ENCODE measurements around the gene ZNF678.
A peak's percentile ranks its signal among the peaks of the same experiment; 100 is the strongest.
"Not testable (repeated sequence)": the region's sequence is repeated elsewhere in the genome, so short reads cannot be mapped to it uniquely, and the experiment has no call there.

Gene ZNF678

DNA sequence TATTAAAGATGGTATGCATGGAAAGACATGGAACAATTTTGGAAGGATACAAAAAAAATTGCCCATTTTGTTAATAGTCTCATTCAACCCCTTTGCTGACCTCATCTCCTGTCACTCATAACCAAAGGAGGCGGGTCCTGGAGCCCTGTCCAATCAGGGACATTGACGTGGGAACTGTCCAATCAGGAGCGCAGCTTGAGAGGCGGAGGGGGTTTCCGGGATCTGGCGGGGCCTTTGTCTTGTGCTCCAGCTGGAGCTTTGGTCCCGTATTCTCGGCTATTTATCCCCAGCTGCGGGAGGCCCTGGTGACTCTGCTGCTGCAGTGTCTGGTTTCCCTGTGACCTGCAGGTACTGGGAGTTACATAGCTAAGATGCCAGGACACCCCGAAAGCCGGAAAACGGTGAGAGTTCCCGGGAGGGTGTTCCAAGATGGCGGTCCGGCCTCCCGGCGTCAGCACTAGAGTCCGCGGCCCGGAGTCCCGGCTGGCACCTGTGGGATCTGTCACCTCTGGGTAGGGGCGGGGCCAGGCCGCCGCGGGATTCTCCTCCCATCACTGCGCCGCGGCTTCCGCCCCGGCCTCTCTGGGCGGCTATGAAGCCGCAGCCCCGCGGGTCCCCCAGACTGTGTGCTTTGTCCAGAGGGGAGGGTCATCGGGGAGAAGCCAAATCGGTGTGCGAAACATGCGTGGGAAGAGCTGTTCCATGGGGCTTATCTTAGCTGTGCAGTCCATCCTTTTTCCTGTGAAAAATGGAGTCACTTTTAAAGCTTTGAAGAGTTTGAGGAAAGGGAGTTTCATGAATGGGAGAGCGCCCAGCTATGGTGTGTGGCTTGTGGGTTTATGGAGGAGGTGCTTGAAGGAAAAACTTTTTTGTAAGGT is at the start of gene ZNF678:
Gene ZNF678, plus strand, starts transcription at position 233 of the 878 bp plus-strand sequence. CDS start 87,436 bp downstream, outside the sequence.
- DNase-seq = peak; percentile 70

DNA sequence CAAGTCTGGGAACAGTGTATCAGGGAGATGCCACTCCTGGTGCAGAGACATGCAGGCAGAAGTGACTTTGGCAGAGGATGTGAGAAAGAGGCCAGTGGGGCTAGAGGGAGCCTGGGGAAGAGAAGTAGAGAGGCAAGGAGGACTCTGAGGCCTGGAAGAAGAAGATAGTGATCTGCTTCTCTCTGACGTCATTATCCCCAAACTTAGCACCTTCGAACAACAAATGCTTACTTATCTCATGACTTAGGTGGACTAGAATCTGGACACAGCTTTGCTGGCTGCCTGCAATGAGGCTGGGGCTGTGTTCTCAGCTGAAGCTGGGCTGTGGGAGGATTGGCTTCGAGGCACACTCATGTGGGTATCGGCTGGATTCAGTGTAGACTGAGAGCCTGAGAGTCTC is 44.5 kb upstream of the ZNF678 start:
- no peak for DNase-seq

DNA sequence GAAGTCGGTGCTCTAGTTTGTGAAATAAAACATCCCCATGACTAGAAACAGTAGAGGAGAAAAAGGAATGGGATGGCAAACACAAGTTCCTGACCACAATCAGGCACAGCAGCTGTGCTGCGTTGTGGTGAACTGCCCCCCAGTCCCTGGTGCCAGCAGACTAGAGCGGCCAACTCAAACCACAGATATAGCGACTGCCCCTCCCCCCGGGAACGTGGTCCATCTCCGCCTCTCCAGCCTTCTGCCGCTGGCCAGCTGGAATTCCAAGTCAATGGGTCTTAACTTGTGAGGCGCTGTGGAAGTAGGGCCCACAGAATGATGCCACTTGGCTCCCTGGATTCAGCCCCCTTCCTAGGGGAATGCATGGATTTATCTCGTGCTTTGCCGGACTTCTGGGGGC is 41.6 kb upstream of the ZNF678 start:
- no peak for DNase-seq

DNA sequence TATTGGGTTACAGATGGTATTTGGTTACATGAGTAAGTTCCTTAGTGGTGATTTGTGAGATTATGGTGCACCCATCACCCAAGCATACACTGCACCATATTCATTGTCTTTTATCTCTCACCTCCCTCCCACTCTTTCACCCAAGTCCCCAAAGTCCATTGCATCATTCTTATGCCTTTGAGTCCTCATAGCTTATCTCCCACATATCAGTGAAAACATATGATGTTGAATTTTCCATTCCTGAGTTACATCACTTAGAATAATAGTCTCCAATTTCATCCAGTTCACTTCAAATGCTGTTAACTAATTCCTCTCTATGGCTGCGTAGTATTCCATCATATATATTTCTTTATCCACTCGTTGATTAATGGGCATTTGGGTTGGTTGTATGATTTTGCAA is 36.8 kb upstream of the ZNF678 start:
- DNase-seq = no peak

DNA sequence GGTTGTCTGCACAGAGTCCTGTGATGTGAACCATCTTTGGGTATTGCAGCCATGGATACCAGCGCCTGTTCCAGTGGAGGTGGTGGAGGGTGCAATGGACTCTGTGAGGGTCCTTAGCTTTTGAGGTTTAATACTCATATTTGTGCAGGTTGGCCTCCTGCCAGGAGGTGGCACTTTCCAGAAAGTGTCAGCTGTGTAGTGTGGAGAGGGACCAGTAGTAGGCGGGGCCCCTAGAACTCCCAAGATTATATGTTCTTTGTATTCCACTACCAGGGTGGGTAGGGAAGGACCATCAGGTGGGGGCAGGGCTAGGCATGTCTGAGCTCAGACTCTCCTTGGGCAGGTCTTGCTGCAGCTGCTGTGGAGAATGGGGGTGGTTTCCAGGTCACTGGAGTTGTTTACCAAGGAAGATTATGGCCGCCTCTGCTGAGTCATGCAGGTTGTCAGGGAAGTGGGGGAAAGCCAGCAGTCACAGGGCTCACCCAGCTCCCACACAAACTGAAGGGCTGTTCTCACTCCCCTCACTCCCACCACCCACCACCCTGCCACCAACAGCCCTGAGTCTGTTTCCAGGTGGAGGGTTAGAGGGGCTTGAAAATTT is 31.2 kb upstream of the ZNF678 start:
- DNase-seq = no peak

DNA sequence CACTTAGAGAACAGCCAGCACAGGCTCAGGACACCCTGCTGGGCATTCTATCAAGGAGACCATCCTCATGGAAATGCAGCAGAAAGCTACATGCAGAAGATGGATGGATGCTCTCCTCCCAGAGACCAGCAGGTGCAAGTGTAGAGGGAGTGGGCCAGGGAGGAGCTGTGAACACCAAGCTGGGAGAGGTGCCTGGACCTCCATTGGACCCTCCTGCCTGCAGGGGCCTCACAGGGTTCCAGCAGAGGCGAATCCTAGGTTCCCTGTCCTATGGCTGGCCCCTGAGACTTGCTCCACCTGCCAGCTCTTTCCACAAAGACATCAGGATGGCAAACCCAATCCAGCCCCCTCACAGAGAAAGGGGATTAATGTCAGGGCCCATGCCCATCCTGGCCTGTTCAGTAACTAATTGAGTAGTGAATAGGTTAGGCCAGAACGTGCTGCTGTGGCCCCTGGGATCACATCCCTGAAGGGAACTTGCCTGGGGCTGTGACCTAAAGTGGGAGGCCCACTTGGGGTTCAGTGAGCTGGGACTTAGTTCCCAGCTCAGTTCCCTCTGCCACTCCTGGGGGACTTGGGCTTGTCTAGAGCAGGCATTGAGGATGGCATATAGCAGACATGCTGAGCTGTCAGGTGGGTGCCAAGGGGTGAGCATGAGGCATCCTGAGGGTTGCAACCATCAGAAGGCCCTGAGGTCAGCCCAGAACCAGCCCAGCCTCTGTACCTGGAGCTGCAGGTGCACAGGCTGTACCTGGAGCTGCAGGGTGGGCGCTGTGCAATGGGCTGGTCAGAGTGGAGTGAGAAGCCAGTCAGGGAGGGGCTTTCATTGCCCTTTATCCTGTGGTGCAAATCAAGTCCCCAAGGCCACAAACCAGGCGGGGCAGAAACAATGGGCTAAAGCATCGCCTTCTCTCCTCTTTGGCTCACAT is 22.9 kb upstream of the ZNF678 start:
- DNase-seq = no peak

DNA sequence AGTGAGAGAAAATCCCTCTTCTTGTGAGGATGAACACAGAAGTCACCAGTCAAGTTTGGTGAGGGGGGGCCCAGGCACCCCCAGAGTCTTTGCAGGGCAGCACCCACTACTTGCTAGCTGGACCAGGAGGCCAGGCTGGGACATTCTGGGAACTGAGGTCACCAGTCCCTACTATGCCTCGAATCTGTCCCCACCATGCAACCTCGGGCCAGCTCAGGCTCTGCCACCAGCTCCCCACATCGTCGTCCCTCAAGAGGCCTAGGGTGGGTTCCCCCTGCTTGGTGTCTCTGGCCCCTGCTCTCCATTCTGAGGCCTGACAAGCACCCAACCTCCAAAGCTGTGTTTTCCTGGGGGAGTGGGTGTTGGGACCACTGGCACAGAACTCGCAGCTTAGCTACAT is 22.2 kb upstream of the ZNF678 start:
- no peak for DNase-seq

DNA sequence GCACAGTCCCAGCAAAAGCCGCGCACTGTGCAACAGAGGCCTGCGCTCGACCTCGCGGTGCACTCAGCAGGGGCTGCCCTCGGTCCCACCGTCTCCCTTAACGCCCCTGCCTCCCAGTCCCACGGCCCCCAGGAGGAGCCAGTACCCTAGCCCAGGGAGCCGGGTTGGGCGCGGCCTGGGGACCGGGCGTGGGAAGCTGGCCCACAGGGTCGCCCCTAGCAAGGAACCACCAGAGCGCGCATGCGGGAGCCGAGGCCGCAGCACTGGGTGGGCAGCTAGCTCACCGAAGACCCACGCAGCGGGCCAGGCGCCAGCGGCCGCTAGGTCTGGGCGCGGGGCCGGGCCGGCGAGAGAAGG is 21.6 kb upstream of the ZNF678 start:
- DNase-seq = no peak

DNA sequence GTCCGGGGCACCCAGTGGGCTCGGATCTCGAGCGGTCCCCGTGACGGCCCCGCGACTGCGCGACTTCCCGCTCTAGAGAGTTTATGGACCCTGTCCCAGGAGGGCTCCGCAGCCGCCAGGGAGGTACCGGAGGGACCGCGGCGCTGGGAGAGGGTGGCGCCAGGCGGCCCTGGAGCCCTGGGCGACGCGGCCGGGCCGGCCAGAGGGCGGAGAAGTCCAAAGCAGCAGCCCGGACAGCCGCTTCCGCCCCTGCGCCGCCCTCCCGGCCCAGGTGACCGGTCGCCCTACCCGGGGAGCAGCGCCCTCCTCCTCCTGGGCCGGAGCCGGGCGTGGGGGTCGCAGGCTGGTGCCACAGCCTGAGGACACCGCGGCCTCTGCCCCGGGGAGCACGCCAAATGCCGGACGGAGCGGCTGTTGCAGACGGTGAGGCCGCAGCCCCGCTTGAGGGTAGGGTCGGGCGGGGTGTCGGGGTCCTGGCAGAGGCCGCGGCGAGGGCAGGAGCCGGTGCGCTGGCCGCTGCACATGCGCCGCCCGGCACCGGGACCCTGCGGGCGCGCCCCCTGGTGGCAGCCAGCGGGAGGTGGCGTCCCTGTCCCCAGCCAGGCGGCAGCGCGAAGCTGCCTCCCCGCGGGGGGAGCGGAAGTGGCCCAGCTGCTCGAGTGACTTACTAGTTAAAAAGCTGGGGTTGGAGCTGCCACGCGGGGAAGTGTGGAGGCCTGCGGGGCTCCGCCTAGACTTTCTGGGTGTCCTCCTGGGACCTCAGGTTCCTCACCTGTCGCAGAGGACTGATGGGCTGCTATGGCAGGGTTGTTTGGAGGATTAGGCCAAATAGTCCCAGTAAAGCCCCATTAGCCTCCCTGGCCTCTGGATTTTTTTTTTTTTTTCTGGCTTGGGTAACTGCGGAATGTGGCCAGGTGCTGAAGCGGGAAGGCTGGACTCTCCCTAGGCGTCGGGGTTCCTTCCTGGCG is 20.9 kb upstream of the ZNF678 start:
- DNase-seq = peak; percentile 59

DNA sequence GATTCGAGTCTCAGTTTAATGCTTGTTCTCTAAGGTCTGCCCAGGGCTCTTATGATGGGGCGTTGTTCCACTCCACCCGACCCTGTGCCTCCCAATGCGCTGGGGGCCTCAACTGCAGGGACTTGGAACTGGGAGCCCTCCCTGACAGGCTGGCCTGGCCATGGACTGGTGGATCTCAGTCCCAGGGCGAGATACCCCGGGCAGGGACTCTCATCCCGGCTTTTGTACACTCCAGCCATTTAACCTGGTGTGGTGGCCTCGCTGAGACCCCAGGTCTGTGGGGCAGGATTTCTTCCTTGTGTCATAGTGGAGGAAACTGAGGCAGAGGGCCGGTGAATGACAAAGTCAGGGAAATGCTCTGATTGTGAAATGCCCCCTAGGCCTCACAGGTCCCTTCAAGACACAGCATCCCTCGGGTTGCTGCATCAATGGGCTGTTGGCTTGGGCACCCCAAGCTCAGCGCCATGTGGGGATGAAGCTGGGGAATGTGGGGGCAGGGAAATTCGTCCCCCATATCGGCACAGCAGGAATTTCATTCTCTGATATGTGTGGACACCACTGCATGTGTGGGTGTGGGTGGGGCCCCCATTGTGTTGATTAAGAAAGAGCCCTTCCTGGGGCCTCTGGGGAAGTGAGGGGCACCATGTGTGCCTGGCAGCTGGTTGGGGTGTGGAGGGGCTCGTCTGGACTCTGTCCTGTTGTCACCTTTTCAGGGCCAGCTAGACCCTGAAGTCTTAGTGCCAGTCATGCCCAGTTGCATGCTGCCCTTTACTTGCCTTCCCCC is 19.9 kb upstream of the ZNF678 start:
- no peak for DNase-seq

DNA sequence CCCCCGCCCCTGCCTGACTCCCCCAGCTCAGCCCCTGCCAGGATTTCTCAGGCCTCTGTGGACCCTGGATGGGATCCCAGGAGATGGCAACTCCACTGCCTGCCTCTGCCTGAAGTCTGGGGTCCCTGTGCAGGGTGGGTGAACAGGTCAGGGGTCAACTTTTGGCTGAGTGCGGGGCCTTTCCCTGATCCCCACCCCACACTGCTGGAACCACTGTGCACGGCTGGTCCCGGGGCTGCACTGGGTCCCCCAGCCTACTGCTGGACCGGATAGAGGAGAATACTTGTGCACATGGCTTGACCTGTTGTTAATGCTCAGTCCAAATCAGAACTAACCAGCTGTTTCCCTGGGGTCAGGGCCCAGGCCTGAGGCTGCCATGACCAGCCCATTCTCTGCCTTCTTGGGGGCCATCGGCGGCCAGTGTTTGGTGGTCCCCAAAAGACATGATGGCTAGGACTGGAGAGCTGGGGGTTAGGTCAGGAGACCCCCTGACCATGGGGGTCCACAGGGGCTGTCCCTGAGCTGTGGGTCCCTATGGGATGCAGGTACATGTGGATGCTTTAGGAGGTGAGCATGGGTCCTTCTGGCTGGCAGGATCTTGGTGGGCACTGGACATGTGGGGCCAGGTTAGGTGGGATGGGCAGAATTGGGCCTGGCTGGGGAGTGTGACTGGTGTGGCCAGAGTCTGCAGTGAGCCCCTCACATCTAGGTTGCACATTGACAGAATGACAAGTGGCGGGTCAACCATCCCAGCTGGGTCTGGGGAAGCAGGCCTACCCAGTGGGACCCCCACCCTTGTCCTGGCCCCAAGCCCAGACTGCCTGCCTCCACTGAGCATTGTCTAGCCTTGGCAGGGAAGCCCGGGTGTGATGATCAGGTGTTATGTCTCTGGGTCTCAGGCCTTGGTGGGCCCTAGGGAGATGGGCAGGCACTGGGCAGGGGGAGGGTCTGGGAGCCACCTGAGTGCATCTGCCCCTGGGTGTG is 19.0 kb upstream of the ZNF678 start:
- no peak for DNase-seq

DNA sequence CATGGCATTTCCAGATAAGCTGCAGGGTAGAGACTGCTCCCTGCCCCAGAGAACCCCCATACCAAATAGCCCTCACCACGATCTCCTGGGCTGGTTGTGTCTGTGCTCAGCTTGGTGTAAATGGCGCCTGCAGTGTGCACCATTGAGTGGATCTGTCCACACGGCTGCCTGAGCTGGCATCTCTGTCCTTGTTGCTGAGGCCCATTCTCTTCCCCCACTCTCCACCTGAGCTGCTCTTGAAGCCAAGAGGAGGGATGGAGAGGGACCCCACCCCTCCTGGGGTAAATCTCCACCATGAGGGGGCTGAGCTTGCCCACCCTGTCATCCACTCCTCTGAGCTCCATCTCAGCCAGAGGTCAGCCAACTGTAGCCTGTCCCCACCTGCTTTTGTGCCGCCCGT is 18.0 kb upstream of the ZNF678 start:
- no peak for DNase-seq

DNA sequence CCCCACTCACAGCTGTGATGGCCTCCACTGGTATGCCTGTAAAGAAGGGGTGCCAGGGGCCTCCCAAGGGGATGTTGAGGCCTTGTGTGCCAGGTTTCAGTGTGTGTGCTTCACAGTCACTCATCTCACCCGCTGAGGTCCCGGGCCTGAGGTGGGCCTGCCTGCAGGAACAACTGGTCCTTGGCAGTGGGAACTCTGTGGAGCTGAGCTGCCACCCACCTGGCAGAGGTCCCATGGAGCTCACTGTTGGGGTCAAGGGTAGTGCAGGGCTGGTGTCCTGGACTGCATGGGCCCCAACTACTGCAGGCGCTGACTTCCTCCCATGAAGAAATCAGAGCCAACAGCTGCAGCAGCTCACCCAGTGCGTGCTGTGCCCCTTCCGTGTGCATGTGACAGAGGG is 17.3 kb upstream of the ZNF678 start:
- DNase-seq = no peak

DNA sequence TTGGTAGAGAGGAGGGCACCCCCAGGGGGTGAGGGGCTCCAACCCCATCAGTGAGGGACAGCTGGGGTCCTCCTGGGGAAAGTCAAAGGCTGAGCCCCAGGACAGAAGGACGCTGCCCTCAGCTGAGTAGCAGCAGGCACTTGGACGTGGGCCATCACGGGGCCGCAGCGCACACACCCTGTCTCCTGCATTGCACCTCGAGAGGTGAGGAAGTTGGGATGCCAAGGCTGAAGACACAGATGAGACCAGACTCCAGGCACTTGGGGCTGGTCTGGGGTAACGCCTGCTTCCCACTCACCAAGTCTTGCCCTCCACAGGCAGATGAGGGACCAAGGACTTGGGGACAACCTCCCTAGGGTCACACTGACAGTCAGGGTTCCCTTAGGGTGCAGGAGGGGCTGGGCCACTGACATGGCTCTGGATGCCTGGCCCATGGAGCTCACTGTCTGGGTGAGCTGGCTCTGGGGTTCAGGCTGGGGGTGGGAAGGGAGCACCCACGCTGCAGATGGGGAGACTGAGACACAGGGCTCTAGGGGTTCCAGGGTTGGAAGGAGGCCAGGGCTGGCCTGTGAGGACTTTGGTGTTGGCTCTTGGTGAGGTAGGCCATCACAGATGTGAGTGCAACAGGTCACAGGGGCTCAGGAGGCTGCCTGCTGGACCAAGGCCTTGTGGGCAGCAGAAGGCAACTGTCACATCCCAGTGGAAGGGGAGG is 16.6 kb upstream of the ZNF678 start:
- no peak for DNase-seq

DNA sequence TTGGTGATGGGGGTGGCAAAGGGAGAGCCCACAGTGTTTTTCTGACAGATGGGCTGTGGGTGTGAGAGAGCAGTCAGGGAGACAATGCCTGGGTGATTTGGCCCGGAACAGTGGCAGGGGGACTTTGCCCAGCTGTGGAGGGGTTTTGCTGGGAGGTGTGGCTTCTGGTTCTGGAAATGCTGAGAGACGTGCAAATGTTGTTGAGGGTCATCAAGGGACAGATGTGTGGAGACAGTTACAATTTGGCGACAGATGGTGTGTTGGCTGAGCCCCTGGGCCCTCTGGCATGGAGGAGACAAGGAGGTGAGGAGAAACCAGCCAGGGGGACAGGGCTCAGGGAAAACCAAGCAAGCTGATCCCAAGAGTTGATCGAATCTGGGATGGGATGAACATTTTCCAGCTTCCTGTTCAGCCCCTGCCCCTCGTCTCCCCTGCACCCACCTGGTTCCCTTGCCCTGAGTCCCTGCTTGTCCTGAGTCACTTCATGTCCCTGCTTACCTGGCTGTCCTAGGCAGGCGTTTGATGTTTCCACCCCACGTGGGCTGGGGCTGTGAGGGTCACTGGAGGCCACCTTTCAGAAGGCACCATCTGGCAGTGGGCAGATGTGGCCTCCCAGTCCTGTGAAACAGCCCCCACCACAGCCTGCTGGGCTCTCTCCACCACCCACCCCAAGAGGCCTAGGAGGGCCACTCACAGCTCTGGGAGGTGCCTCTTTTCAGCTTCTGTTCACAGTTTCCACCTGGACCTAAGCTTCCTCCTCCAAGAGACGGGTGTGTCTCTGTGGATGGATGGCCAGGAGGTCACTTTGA is 15.8 kb upstream of the ZNF678 start:
- no peak for DNase-seq

DNA sequence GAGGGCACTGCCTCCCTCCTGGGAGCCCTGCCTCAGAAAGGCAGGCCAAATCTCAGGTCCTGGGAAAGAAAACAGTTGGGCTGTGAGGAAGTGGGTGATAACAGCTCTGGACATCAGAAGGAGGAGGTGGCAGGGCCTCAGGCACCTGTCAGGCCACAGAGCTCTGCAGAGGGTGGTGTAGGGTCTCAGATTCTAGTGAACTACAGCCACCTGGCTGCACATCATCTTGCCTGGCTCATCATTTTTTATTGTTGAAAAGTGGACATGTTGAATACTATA is 15.3 kb upstream of the ZNF678 start:
- DNase-seq = no peak

DNA sequence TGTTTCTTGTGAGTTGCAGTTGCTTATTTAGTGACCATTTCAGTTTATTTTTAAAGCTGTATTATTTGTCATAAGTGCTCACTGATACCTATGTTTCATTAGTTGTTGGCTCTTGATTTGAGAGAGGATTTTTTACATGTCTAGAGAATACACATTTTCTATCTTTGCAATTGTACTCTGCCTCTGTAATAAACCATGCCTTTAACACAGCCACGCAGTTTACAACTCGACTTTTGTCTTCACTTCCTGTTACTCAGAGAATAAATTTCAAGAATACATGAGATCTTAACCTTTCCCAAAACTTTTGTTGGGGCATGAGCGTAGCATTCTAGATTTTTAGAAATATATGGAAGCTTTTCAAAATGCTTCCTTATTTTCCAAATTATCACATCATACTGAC is 14.9 kb upstream of the ZNF678 start:
- DNase-seq = no peak

DNA sequence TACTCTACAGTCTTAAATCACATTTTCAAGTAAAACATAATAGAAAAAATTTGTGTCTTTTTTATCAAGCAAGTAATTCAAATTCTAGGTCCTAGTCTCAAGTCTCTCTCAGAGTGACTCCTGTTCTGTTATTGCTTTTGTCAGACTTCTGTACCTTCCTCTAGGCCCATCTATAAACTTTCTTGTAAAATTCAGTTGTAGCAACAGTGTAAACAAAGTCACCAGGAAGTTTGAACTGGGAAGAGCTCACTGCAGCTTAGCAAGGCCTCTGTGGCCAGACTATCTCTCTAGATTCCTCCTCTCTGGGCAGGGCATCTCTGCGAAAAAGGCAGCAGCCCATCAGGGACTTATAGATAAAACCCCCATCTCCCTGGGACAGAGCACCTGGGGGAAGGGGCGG is 13.5 kb upstream of the ZNF678 start:
- DNase-seq = no peak

DNA sequence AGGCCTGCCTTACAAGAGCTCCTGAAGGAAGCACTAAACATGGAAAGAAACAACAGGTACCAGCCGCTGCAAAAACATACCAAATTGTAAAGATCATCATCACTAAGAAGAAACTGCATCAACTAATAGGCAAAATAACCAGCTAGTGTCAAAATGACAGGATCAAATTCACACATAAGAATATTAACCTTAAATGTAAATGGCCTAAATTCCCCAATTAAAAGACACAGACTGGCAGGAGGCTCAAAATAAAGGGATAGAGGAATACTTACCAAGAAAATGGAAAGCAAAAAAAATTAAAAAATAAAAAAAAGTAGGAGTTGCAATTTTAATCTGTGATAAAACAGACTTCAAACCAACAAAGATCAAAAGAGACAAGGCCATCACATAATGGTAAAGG is 11.5 kb upstream of the ZNF678 start:
- DNase-seq = not testable (repeated sequence)
